Ascending aorta (tissue), 2 donors: Measurements from ENCODE around the gene CNPY3. TPM values are rescaled to one million over a fixed set of nuclear protein-coding genes. Genes with fewer than 3 reads are reported as not detected.

Experiments used
- DNase-seq, 2 donors: peaks; one replicate each; pipeline ENCODE4 v3.0.0-alpha.2; 2019; ENCODE audit warnings: low spot score in 2 of 2
- H3K27ac ChIP-seq, 2 donors: fragments of 200-600 bp; sonication (generic); one replicate each; pipeline ENCODE4 v1.5.1; 2016 to 2017; ENCODE audit warnings: mild to moderate bottlenecking in 1 of 2
- H3K27me3 ChIP-seq: fragments of 200-600 bp; sonication (generic); one replicate; pipeline ENCODE4 v1.5.1; 2017
- H3K36me3 ChIP-seq, 2 donors: fragments of 200-600 bp; sonication (generic); one replicate each; pipeline ENCODE4 v1.5.1; 2016
- H3K4me1 ChIP-seq, 2 donors: fragments of 200-600 bp; sonication (generic); one replicate each; pipeline ENCODE4 v1.5.1; 2016 to 2017; ENCODE audit warnings: mild to moderate bottlenecking in 1 of 2
- H3K4me3 ChIP-seq, 2 donors: fragments of 200-600 bp; sonication (generic); one replicate each; pipeline ENCODE4 v1.5.1; 2016 to 2017; ENCODE audit warnings: mild to moderate bottlenecking in 1 of 2
- H3K9me3 ChIP-seq, 2 donors: fragments of 200-600 bp; sonication (generic); one replicate each; pipeline ENCODE4 v1.5.1; 2016
- intact Hi-C: fragments of 100-400 bp; cut with DNase I; formaldehyde crosslinking; loops from one replicate; pipeline ENCODE4 v1.15.1; 2023
- total RNA-seq: library from RNA; depleted of rRNA; stranded (reverse); fragments of >200 nt; gene quantifications from one replicate; pipeline ENCODE4 v1.1.0, GENCODE V29; 2016
- TF ChIP-seq, protein P1 (sequence below), 3 experiments: fragments of 200-600 bp in 2 of 3; fragments of 450-650 bp in 1 of 3; sonication (generic) in 2 of 3; IDR thresholded peaks; one replicate each; pipeline ENCODE4 v1.5.1; 2016 to 2019; ENCODE audit warnings: antibody characterized with exemption in 3 of 3, mild to moderate bottlenecking in 1 of 3, moderate library complexity in 1 of 3

The CNPY3 gene
- total RNA-seq, 1 donor from 2014 or later, result 49.6 TPM

DNA sequence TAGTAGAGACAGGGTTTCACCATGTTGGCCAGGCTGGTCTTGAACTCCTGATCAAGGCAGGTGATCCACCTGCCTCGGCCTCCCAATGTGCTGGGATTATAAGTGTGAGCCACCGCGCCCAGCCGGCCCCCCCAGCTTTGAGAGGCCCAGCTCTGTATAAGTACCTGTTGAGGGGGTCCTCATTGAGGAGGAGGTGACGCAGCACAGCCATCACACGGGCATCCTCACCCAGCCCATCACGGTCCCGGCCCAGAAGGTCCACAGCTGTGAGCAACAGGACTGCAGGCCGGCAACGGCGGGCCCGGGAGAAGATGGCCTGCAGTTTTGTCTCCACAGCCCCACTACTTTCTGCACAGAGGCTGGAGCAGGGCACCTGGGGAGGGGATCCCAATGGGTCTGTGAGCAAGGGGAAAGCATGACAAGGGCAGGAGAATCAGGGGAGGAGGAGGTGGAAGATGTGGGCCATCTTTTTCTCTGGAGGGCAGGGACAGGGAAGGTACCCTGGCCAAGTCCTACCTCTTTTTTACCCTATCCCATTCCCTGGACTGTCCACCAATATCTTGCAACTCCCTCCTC lies 38.9 kb downstream of the CNPY3 start:
- no peaks in the 10 kb centered on the region for H3K27me3 ChIP-seq
- H3K27ac ChIP-seq, result no peak overlapping the region
- no peaks in the 10 kb centered on the region for H3K4me1 ChIP-seq
- H3K36me3 ChIP-seq, result peaks cover 40 to 58% of the 10 kb centered on the region in 2 donors
- H3K4me3 ChIP-seq, result no peak overlapping the region
- TF ChIP-seq, protein P1, sequence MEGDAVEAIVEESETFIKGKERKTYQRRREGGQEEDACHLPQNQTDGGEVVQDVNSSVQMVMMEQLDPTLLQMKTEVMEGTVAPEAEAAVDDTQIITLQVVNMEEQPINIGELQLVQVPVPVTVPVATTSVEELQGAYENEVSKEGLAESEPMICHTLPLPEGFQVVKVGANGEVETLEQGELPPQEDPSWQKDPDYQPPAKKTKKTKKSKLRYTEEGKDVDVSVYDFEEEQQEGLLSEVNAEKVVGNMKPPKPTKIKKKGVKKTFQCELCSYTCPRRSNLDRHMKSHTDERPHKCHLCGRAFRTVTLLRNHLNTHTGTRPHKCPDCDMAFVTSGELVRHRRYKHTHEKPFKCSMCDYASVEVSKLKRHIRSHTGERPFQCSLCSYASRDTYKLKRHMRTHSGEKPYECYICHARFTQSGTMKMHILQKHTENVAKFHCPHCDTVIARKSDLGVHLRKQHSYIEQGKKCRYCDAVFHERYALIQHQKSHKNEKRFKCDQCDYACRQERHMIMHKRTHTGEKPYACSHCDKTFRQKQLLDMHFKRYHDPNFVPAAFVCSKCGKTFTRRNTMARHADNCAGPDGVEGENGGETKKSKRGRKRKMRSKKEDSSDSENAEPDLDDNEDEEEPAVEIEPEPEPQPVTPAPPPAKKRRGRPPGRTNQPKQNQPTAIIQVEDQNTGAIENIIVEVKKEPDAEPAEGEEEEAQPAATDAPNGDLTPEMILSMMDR (IDR thresholded peaks at IDR 0.05), result no peak
- no peaks in the 10 kb centered on the region for H3K9me3 ChIP-seq
- DNase-seq, result no peak
- intact Hi-C loops, result no loop called here

DNA sequence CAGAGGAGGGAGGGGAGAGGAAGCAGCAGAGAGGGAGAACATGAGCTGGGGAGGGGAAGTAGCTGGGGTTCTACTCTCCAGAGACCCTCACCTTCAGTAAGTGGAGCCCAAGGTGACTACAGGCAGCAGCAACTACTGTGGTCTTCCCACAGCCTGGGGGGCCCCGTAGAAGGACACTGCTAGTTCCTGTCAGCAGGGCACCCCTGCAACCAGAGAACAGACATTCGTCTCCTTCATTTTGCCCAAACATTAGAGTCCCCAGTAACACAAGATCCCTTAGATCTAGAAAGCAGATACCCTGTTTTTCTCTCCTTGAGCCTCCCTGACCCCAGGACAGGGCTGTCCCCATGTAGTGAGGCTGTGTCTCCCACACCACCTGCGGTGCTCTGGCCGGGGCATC lies 39.5 kb downstream of the CNPY3 start:
- TF ChIP-seq, protein P1 (IDR thresholded peaks at IDR 0.05), result no peak
- Histone ChIP-seq H3K36me3 (peaks cover 34 to 58% of the 10 kb centered on the region in 2 donors), H3K9me3 (no peaks in the 10 kb centered on the region), H3K4me3 (no peak overlapping the region), H3K27me3 (no peaks in the 10 kb centered on the region), H3K27ac (no peak overlapping the region), H3K4me1 (no peaks in the 10 kb centered on the region)
- intact Hi-C loops, result no loop called here
- DNase-seq, result no peak

- no peak overlapping the region for H3K4me3 ChIP-seq
- TF ChIP-seq, protein P1 (IDR thresholded peaks at IDR 0.05), result no peak
- intact Hi-C loops, result no loop called here
- no peak overlapping the region for H3K27ac ChIP-seq
- H3K4me1 ChIP-seq, result no peaks in the 10 kb centered on the region
- no peaks in the 10 kb centered on the region for H3K9me3 ChIP-seq
- DNase-seq, result no peak
- no peaks in the 10 kb centered on the region for H3K27me3 ChIP-seq
- H3K36me3 ChIP-seq, result peaks cover 30 to 53% of the 10 kb centered on the region in 2 donors
Measured at GRCh38 chr6:42969431-42969830, 40.2 kb downstream of the CNPY3 start.

DNA sequence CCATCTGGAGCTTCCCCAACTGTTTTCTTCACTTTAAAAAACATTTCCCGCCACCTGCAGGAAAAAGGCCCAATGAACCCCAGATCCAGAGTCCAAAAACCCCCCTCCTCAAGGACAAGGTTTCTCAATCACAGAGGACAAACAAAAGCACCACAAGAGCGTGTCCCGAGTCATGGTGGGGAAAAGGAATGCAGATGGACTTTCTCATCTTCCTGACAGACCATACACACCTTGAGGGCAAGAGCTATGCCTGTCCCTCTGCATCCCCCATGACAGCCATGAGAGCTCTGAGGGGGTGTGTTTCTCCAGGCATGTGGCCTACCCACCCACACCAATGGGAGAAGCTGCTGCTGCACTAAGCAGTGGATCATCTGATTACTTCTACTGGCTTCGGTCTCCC lies 40.7 kb downstream of the CNPY3 start:
- TF ChIP-seq, protein P1 (IDR thresholded peaks at IDR 0.05), result no peak

GRCh38 chr6:42970871-42971612 lies 41.8 kb downstream of the CNPY3 start:
- H3K9me3 ChIP-seq, result no peaks in the 10 kb centered on the region
- DNase-seq, result no peak
- H3K27ac ChIP-seq, result no peak overlapping the region
- no peak overlapping the region for H3K4me3 ChIP-seq
- intact Hi-C loops, result no loop called here
- H3K36me3 ChIP-seq, result peaks cover 18 to 37% of the 10 kb centered on the region in 2 donors
- no peaks in the 10 kb centered on the region for H3K27me3 ChIP-seq
- no peaks in the 10 kb centered on the region for H3K4me1 ChIP-seq
- TF ChIP-seq, protein P1 (IDR thresholded peaks at IDR 0.05), result no peak

More for the DNA sequence above, 40.7 kb downstream of the CNPY3 start:
- Histone ChIP-seq H3K27me3 (no peaks in the 10 kb centered on the region), H3K36me3 (peaks cover 25 to 48% of the 10 kb centered on the region in 2 donors), H3K4me3 (no peak overlapping the region), H3K9me3 (no peaks in the 10 kb centered on the region), H3K27ac (no peak overlapping the region), H3K4me1 (no peaks in the 10 kb centered on the region)
- intact Hi-C loops, result no loop called here
- DNase-seq, result no peak
